GM19463 (cell line): ENCODE data around the gene PRPF31.
"Not testable (repeated sequence)": the region's sequence is repeated elsewhere in the genome, so short reads cannot be mapped to it uniquely, and the experiment has no call there.

Source experiments
- ATAC-seq: cut with Tn5 transposase; IDR thresholded peaks from one replicate; pipeline ENCODE4 v1.9.1; 2021; ENCODE audit warnings: mild to moderate bottlenecking, moderate library complexity; ENCODE audit not compliant: unreplicated experiment

The PRPF31 gene

DNA sequence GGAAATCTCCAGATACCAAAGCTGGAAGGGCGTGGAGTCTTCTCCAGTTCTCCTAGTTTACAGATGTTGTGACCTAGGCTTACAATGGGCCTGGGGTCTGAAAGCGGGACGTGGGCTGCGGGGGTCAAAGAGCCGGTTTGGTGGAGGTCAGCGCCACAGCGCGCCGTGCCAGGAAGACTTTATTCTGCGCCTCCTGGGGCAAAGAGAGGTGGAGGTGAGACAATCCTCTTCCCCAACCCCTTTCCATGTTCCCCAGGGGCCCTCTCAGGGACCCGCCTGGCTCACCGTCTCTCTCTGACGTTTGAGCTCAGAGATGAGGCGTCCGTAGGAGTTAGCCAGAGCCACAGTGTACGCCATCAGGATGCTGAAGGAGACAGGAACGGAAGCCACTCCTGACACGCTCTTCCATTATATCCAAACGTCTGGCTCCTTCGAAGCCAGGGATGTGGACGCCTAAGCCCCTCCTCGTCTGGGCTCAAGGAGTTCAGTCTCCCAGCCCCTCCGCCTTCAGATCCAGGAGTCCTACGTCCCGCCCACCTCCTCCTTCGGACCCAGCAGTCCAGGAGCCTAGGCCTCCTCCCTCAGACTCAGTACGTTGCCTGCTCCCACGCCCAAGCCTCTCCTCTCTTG is 44.7 kb downstream of the PRPF31 start:
- no peak for ATAC-seq

- no peak for ATAC-seq
Measured at GRCh38 chr19:54160854-54161253, 45.3 kb downstream of the PRPF31 start.

- ATAC-seq: no peak
Measured at GRCh38 chr19:54162241-54162805, 46.8 kb downstream of the PRPF31 start.

DNA sequence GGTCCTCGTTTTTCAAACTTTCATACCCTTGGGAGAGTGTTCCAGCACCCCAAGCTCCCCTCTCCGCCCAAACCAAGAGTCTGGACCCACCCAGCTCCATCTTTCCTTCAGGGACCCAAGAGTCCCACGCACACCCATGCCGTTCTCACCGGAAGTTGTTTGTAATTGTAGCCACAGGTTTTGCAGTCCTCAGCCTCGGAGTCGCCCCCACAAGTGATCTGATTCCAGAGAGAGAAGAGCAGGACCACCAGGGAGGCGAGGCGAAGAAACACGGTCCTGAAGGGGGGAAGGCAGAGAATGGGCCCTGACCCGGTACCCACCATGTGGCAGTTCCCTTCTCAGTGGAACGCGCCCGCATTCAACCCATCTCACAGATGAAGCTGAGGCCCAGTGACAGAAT is 47.3 kb downstream of the PRPF31 start:
- ATAC-seq: no peak

DNA sequence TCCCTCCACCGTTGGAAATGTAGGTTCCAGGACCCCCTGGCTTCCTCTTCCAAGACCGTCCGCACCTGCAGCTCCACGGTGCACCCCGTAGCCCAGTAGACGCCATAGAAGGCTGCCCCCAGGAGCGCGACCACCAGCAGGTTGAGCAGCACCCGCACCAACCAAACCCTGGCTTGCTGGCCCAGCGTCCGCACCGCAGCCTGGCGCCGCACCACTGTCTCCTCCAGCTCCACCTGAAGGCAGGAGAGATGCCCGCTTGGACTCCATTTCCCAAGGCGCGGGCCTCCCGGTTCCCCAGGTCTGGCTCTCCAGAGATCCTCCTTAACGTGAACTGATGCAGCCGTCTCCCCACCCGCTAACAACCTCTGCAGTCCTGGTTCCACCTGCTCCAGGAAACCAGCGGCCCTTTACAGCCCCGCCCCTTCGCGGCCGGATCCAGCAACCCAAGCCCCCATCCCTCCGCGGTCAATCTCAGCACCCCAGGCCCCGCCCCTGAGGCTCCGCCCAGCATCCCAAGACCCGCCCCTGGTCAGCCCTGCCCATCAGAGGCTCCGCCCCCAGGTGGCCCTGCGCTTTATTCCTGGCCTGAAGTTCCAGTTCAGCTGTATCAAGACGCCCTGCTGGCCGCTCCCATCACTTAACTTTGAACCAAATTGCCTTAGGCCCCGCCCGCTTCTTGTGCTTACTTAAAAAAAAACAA is 49.0 kb downstream of the PRPF31 start:
- ATAC-seq: no peak

- no peak for ATAC-seq
Measured at GRCh38 chr19:54165222-54165621, 49.7 kb downstream of the PRPF31 start.

DNA sequence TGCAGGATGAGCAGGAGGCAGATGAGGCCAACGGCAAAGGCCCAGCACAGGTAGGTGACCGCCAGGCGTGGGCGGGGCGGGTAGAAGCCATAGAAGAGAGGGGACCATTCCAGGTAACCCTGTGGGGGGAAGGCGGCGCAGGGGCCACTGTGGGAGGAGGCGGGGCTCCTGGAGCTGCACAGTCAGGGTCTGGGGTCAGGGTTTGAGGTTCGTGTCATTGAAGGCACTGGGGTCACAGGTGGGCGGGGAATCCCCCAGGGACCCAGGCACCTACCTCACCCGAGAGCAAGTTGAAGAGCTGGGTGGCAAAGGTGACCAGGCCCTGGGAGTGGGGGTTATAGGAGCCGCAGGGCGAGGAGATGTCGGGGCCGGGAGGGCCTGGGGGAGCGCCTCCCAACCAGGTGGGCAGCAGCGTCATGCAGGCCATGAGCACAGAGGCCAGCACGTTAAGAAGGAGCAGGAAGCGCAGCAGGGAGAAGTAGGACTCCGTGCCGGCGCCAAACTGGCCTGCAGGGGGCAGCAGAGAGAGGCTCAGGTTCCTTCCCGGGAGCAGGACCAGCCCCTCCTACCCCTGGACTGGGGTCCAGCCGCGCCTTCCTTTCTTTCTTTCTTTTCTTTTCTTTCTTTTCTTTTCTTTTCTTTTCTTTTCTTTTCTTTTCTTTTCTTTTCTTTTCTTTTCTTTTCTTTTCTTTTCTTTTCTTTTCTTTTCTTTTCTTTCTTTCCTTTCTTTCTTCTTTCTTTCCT is 52.8 kb downstream of the PRPF31 start:
- ATAC-seq: no peak

DNA sequence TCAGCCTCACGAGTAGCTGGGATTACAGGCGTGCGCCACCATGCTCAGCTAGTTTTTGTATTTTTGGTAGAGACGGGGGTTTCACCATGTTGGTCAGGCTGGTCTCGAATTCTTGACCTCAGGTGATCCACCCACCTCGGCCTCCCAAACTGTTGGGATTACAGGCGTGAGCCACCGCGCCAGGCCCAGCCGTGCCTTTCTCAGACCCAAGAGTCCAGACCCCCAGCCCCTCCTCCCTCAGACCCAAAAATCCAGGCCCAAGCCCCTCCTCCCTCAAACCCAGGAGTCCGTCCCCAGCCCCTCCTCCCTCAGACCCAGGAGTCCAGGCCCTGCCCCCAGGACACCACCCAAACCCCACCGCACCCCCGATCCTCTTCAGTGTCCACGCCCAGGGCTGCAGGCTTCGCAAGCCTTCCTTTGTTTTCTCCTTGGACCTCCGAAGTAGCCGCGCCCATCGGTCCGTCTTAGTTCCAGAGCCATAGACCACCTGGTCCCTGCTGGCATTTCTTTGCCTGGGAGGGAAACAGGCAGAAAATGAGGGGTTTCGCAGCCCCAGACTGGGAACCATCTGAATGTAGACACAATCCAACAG is 53.7 kb downstream of the PRPF31 start:
- no peak for ATAC-seq

DNA sequence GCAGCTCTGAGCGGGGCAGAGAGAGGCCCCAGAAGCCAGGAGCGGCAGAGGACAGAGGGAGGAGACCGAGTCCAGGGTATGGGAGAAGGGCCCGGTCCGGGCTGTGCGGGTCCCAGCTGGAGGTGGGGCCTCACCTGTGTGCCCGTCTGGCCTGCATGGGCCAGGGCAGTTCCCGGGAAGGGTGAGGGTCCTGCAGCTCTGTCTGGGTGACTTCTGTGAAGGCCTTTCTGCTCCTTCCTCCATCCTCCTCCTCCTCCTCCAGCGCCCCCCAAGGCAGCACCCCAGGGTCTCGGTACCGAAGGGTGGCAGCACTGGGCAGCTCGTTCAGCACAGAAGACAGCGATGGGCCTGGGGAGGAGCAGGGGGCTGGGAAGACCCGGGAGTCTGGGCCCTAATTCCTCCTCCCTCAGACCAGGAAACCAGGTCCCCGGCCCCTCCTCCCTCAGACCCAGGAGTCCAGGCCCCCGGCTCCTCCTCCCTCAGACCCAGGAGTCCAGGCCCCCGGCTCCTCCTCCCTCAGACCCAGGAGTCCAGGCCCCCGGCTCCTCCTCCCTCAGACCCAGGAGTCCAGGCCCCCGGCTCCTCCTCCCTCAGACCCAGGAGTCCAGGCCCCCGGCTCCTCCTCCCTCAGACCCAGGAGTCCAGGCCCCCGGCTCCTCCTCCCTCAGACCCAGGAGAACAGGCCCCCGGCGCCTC is 56.3 kb downstream of the PRPF31 start:
- ATAC-seq: not testable (repeated sequence)

DNA sequence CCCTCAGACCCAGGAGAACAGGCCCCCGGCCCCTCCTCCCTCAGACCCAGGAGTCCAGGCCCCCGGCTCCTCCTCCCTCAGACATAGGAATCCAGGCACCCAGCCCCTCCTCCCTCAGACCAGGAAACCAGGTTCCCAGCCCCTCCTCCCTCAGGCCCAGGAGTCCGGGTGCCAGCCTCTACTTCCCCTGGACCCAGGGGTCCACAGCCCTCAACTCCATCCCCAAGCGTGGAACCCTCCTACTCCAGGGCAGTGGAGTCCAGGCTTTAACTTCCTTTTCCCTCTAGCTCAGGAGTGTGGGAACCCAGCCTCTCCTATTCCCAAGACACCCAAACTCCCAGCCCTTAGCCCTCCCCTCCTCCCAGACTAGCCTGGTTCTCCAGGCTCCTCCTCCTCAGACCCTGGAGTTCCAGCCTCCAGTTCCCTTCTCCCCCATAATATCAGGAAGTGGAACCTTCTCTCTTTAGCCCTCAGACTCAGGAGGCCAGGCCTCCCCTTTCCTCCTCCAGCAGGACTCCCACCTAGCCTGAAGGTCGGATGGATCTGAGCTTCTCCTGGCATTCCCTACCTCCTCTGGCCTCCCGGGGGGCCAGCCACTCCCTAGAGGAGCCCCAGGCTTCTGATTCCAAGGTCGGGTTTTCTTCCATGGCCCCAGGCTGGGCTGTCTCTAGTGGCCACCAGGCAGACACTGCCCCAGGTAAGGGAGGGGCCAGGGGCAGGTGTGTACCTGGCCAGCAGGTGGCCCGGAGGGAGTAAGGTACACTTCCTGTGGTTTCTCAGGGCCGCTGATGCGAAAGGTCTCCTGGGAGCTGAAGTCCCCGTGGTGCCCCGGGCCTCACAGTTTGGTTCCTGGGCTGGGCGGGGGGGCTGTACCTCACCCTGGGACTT is 57.2 kb downstream of the PRPF31 start, which contains the start of gene TMC4:
TMC4 (minus strand) TSS at position 690 of the 888 bp plus-strand sequence; CDS start at position 647, 43 bp downstream.
- no peak for ATAC-seq

- ATAC-seq: no peak
Measured at GRCh38 chr19:54173359-54173699, 57.8 kb downstream of the PRPF31 start.

DNA sequence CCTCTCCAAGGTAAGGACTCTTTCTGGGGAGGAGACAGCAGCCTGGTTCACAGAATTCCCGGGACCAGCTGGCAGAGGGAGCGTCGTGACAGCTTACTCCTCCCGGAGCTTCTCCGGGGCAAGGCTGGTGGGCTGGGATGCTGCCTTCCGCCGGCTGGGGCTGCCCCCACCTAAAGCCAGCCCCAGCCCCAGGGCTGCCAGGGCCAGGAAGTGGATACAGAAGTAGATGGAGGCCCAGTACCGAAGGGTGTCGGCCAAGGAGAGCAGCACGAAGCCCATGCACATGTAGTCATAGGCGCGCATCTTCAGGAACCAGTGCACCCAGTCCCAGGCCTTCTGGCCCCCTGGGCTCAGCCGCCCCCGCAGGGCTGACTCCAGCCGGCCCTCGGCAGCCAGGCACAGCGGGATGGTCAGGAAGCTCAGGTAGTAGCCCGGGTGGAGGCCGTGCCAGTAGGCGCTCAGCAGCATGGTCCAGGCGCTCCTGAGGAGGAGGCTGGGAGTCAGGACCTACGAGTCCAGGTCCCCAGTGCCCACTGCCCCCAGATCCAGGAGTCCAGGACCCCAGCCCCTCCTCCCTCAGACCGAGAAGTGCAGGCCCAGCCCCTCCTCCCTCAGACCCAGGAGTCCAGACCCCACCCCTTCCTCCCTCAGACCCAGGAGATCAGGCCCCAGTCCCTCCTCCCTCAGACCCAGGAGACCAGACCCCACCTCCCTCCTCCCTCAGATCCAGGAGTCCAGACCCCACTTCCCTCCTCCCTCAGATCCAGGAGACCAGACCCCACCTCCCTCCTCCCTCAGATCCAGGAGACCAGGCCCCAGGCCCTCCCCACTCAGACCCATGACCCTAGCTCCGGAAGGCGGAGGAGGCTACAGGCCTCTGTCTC is 58.6 kb downstream of the PRPF31 start:
- no peak for ATAC-seq

GRCh38 chr19:54178581-54179261 is 63.2 kb downstream of the PRPF31 start:
- no peak for ATAC-seq

DNA sequence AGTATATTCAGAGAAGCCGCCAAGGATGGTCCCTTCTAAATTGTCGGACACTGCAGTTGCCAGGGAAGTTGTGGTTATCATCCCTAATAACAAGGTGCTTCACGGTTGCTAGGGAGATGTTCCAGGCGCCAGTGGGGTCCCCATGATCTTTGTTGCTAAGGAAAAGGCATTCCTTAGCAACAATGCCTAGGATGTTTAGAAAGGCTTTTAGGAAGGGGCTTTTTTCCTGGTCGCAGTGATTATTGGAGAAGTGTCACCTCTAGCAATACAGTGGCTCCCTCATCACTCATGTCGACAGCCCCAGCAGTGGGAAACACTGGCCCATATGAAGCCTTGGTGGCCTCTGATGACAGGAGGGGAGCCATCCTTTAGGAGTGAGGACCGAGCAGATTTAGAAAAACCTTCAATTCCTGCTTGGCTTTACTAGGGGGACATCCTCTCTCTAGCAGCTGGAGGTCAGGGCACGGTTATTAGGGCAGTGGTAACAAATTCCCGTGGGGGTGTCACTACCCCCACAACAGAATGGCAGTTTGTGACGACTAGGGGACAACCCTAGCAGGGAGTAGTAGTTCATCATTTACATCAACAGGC is 63.8 kb downstream of the PRPF31 start:
- ATAC-seq: no peak

DNA sequence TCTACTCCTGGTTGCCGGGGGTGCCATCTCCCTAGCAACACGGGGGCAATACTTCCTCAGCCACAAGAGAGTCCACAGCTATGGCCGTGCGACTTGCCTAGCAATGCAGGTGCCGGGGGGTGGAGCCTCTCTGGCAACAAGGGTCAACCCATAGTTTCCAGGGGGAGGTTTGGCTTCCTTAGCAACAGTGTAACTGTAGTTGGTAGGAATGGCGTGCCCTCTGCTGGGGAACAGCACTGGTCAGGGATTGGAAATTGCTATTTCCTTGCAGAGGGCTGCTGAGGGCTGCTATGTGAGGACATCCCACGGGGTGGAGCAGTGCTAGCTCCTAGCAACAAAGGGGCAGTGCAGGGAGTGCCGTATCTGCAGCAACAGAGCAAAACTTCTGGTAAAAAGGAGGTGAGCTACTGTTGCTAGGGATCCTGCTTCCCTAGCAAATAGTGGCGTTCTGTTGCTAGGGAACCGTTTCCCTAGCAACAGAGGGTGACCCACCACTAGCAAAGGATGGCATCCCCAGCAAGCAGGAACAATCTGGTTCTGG is 64.4 kb downstream of the PRPF31 start:
- no peak for ATAC-seq

DNA sequence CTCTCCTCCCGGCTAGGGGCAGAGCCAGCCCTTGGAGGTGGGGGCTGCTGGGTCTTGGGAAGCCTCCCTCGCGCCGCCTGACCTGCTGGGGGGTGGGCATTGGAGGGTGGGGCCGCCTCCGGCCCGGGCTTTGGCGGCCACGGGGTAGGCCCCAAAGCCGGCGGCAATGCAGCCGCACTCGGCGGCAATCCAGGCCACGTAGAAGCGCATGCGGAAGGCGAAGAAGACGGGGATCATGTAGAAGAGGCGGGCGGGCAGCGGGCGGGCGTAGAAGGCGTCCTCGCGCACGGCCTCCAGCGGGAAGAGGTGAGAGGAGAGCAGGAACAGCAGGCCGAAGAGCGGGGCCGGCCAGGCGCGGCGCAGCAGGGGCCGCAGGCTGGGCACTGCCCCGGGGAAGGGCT is 65.1 kb downstream of the PRPF31 start:
- no peak for ATAC-seq
